Suppressor macrophage (primary cell): ENCODE data around the gene OCIAD2.
"Not testable (repeated sequence)": the region's sequence is repeated elsewhere in the genome, so short reads cannot be mapped to it uniquely, and the experiment has no call there.

Experiments used
- DNase-seq, 4 experiments: peaks; one replicate each; pipeline ENCODE4 v3.0.0-alpha.2; 2020 to 2022

The OCIAD2 gene

GRCh38 chr4:48907706-48908477 is 1.3 kb upstream of the OCIAD2 start:
- DNase-seq, result no peak

- no peak for DNase-seq
These were observed 1.1 kb downstream of the OCIAD2 start for GRCh38 chr4:48905363-48906015.

GRCh38 chr4:48904541-48905142 is 1.9 kb downstream of the OCIAD2 start:
- no peak for DNase-seq

GRCh38 chr4:48904101-48904500 is 2.5 kb downstream of the OCIAD2 start:
- DNase-seq, result no peak

GRCh38 chr4:48902266-48902665 is 4.3 kb downstream of the OCIAD2 start:
- DNase-seq, result no peak

- no peak for DNase-seq
These were observed 5.4 kb downstream of the OCIAD2 start for GRCh38 chr4:48901196-48901595.

- peak in 2 of 4 experiments; percentile 12 to 22 for DNase-seq
These were observed 6.6 kb downstream of the OCIAD2 start for GRCh38 chr4:48899950-48900349.

GRCh38 chr4:48899432-48899749 is 7.2 kb downstream of the OCIAD2 start:
- DNase-seq, result no peak

- peak; percentile 42 to 69 (median 54) for DNase-seq
These were observed 7.7 kb downstream of the OCIAD2 start for GRCh38 chr4:48898733-48899431.

- DNase-seq, result no peak
These were observed 9.7 kb downstream of the OCIAD2 start for GRCh38 chr4:48896845-48897244.

- DNase-seq, result no peak
These were observed 15.4 kb downstream of the OCIAD2 start for GRCh38 chr4:48891028-48891619.

- not testable (repeated sequence) for DNase-seq
These were observed 16.8 kb downstream of the OCIAD2 start for GRCh38 chr4:48889750-48890149.

- DNase-seq, result not testable (repeated sequence)
These were observed 24.9 kb downstream of the OCIAD2 start for GRCh38 chr4:48881646-48882045.

- no peak for DNase-seq
These were observed 26.8 kb downstream of the OCIAD2 start for GRCh38 chr4:48879561-48880442.

- no peak for DNase-seq
These were observed 28.6 kb downstream of the OCIAD2 start for GRCh38 chr4:48877827-48878535.

GRCh38 chr4:48864696-48865095 is 41.9 kb downstream of the OCIAD2 start:
- DNase-seq, result not testable (repeated sequence)

GRCh38 chr4:48863728-48864127 is 42.8 kb downstream of the OCIAD2 start:
- DNase-seq, result no peak

GRCh38 chr4:48862661-48863060 is 43.9 kb downstream of the OCIAD2 start:
- no peak for DNase-seq

- DNase-seq, result no peak
These were observed 44.5 kb downstream of the OCIAD2 start for GRCh38 chr4:48862038-48862437.

- DNase-seq, result no peak
These were observed 48.4 kb downstream of the OCIAD2 start for GRCh38 chr4:48858130-48858529.

GRCh38 chr4:48854982-48855381 is 51.6 kb downstream of the OCIAD2 start:
- peak in 1 of 4 experiments; percentile 30 for DNase-seq
